HFFc6 (cell line): ENCODE measurements around the gene NCAPG. TPM values are rescaled to one million over a fixed set of nuclear protein-coding genes. Genes with fewer than 3 reads are reported as not detected.
A peak's percentile ranks its signal among the peaks of the same experiment; 100 is the strongest.

Experiments used
- DNase-seq: peaks from one replicate; pipeline ENCODE4 v3.0.0-alpha.2; 2018
- H3K27ac Mint-ChIP-seq: 2 replicates; pipeline ENCODE4 v1.8.0; 2020; ENCODE audit warnings: mild to moderate bottlenecking, mixed read lengths
- H3K27me3 Mint-ChIP-seq: 2 replicates; pipeline ENCODE4 v1.8.0; 2021; ENCODE audit warnings: mild to moderate bottlenecking, moderate library complexity, mixed read lengths; ENCODE audit not compliant: insufficient read depth
- H3K36me3 Mint-ChIP-seq: 2 replicates; pipeline ENCODE4 v1.8.0; 2021; ENCODE audit warnings: low read depth, mixed read lengths
- H3K4me1 Mint-ChIP-seq: 2 replicates; pipeline ENCODE4 v1.8.0; 2020; ENCODE audit warnings: low read depth, mixed read lengths
- H3K4me3 Mint-ChIP-seq: 2 replicates; pipeline ENCODE4 v1.8.0; 2020; ENCODE audit warnings: mild to moderate bottlenecking, moderate library complexity, mixed read lengths
- H3K9me3 Mint-ChIP-seq: 2 replicates; pipeline ENCODE4 v1.8.0; 2020; ENCODE audit warnings: mild to moderate bottlenecking, mixed read lengths
- CTCF ChIP-seq: fragments of 200-600 bp; sonication (generic); IDR thresholded peaks from 2 replicates; pipeline ENCODE4 v1.5.0; 2021; ENCODE audit warnings: antibody characterized with exemption, mild to moderate bottlenecking
- total RNA-seq, 6 experiments: library from RNA; stranded (reverse); fragmentation: NEBNext Ultra II Directional; extraction: Animal tissue kit (Norgen Biotek cat#: 25700); gene quantifications; 2 replicates in 1 of 6; 3 replicates in 5 of 6; pipeline ENCODE4 v1.2.3, GENCODE V29; 2021

Gene NCAPG
- total RNA-seq, 6 experiments from 2014 or later: 16.2 to 39.2 (median 32.7) TPM

GRCh38 chr4:17797808-17798207, 13.0 kb upstream of the NCAPG start:
- no peaks in the 10 kb centered on the region for H3K4me1 Mint-ChIP-seq
- DNase-seq: no peak
- peaks cover 18% of the 10 kb centered on the region for H3K36me3 Mint-ChIP-seq
- no peak overlapping the region for H3K27ac Mint-ChIP-seq
- no peak for TF ChIP-seq CTCF
- no peak overlapping the region for H3K4me3 Mint-ChIP-seq
- no peaks in the 10 kb centered on the region; the same call in 1 of the 2 replicates for H3K27me3 Mint-ChIP-seq
- no peaks in the 10 kb centered on the region for H3K9me3 Mint-ChIP-seq

GRCh38 chr4:17805580-17806155, 5.1 kb upstream of the NCAPG start:
- H3K36me3 Mint-ChIP-seq: peaks cover 45% of the 10 kb centered on the region
- no peaks in the 10 kb centered on the region for H3K27me3 Mint-ChIP-seq
- H3K27ac Mint-ChIP-seq: no peak overlapping the region
- no peak overlapping the region for H3K4me3 Mint-ChIP-seq
- DNase-seq: no peak
- peaks cover 38% of the 10 kb centered on the region for H3K4me1 Mint-ChIP-seq
- H3K9me3 Mint-ChIP-seq: no peaks in the 10 kb centered on the region
- TF ChIP-seq CTCF: no peak

GRCh38 chr4:17807446-17807845, 3.3 kb upstream of the NCAPG start:
- Mint-ChIP-seq H3K27me3 (no peaks in the 10 kb centered on the region; the same call in 1 of the 2 replicates), H3K4me3 (peak overlapping the region; percentile 100), H3K27ac (peak overlapping the region; percentile 57), H3K9me3 (no peaks in the 10 kb centered on the region), H3K36me3 (peaks cover 43% of the 10 kb centered on the region; the same call in 1 of the 2 replicates), H3K4me1 (peaks cover 49% of the 10 kb centered on the region)
- peak; percentile 36 for DNase-seq
- no peak for TF ChIP-seq CTCF

GRCh38 chr4:17809667-17810066, 1.1 kb upstream of the NCAPG start:
- Mint-ChIP-seq H3K4me3 (peak overlapping the region; percentile 100), H3K4me1 (peaks cover 71% of the 10 kb centered on the region), H3K27me3 (no peaks in the 10 kb centered on the region; the same call in 1 of the 2 replicates), H3K9me3 (no peaks in the 10 kb centered on the region), H3K27ac (peak overlapping the region; percentile 99), H3K36me3 (peaks cover 27% of the 10 kb centered on the region; the same call in 1 of the 2 replicates)
- TF ChIP-seq CTCF: no peak
- DNase-seq: no peak

GRCh38 chr4:17811078-17811603, 362 bp downstream of the NCAPG start:
- Mint-ChIP-seq H3K27me3 (no peaks in the 10 kb centered on the region; the same call in 1 of the 2 replicates), H3K9me3 (no peaks in the 10 kb centered on the region), H3K4me3 (peak overlapping the region; percentile 100), H3K27ac (peak overlapping the region; percentile 99), H3K4me1 (peaks cover 70% of the 10 kb centered on the region), H3K36me3 (peaks cover 27% of the 10 kb centered on the region; the same call in 1 of the 2 replicates)
- DNase-seq: no peak
- TF ChIP-seq CTCF: no peak
